ENCODE results near the gene SCYGR8.

GRCh38 chr2:227788561-227789018 is 42.9 kb downstream of the SCYGR8 start:
- TF ChIP-seq, protein P1, sequence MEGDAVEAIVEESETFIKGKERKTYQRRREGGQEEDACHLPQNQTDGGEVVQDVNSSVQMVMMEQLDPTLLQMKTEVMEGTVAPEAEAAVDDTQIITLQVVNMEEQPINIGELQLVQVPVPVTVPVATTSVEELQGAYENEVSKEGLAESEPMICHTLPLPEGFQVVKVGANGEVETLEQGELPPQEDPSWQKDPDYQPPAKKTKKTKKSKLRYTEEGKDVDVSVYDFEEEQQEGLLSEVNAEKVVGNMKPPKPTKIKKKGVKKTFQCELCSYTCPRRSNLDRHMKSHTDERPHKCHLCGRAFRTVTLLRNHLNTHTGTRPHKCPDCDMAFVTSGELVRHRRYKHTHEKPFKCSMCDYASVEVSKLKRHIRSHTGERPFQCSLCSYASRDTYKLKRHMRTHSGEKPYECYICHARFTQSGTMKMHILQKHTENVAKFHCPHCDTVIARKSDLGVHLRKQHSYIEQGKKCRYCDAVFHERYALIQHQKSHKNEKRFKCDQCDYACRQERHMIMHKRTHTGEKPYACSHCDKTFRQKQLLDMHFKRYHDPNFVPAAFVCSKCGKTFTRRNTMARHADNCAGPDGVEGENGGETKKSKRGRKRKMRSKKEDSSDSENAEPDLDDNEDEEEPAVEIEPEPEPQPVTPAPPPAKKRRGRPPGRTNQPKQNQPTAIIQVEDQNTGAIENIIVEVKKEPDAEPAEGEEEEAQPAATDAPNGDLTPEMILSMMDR (IDR thresholded peaks at IDR 0.05; ENCODE audit: poor library complexity, severe bottlenecking), result no peak
- TF ChIP-seq, protein P2, sequence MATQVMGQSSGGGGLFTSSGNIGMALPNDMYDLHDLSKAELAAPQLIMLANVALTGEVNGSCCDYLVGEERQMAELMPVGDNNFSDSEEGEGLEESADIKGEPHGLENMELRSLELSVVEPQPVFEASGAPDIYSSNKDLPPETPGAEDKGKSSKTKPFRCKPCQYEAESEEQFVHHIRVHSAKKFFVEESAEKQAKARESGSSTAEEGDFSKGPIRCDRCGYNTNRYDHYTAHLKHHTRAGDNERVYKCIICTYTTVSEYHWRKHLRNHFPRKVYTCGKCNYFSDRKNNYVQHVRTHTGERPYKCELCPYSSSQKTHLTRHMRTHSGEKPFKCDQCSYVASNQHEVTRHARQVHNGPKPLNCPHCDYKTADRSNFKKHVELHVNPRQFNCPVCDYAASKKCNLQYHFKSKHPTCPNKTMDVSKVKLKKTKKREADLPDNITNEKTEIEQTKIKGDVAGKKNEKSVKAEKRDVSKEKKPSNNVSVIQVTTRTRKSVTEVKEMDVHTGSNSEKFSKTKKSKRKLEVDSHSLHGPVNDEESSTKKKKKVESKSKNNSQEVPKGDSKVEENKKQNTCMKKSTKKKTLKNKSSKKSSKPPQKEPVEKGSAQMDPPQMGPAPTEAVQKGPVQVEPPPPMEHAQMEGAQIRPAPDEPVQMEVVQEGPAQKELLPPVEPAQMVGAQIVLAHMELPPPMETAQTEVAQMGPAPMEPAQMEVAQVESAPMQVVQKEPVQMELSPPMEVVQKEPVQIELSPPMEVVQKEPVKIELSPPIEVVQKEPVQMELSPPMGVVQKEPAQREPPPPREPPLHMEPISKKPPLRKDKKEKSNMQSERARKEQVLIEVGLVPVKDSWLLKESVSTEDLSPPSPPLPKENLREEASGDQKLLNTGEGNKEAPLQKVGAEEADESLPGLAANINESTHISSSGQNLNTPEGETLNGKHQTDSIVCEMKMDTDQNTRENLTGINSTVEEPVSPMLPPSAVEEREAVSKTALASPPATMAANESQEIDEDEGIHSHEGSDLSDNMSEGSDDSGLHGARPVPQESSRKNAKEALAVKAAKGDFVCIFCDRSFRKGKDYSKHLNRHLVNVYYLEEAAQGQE (IDR thresholded peaks at IDR 0.05; ENCODE audit: borderline replicate concordance), result no peak
- TF ChIP-seq EZH2 (IDR thresholded peaks at IDR 0.05; ENCODE audit: borderline replicate concordance, insufficient read depth, low read length, poor library complexity, severe bottlenecking) (no peak), MXI1 (conservative IDR thresholded peaks at IDR 0.05; ENCODE audit: poor library complexity, severe bottlenecking) (no peak), POLR2AphosphoS5 (IDR thresholded peaks at IDR 0.05) (no peak), TAF1 (IDR thresholded peaks at IDR 0.05; ENCODE audit: low read depth) (no peak), RAD21 (conservative IDR thresholded peaks at IDR 0.05) (no peak), EP300 (conservative IDR thresholded peaks at IDR 0.05; ENCODE audit: poor library complexity, severe bottlenecking) (no peak)

Measured in neural cell (in vitro differentiated cells).